A673 (cell line): ENCODE measurements around the gene NDUFB11.

ENCODE experiments used
- CTCF ChIP-seq: fragments of 300-800, 200-600 bp; sonication (generic); conservative IDR thresholded peaks from 2 replicates; pipeline ENCODE4 v1.5.1; 2017; ENCODE audit warnings: low read depth, mild to moderate bottlenecking, antibody characterized with exemption, low read length, moderate library complexity, mixed read lengths
- EZH2 ChIP-seq: fragments of 200-600 bp; sonication (generic); IDR thresholded peaks from 2 replicates; pipeline ENCODE4 v1.6.1; 2017; ENCODE audit warnings: borderline replicate concordance, low read depth, mild to moderate bottlenecking, mixed read lengths, antibody characterized with exemption, low read length; ENCODE audit not compliant: poor library complexity, severe bottlenecking

- TF ChIP-seq CTCF, result no peak
- no peak for TF ChIP-seq EZH2
Observed at GRCh38 chrX:47097018-47097417, 47.5 kb downstream of the NDUFB11 start.
